GM23338 (cell line): Measurements from ENCODE around the gene SAPCD1. TPM values are rescaled to one million over a fixed set of nuclear protein-coding genes. Genes with fewer than 3 reads are reported as not detected.

Experiments used
- polyA plus RNA-seq: library from polyadenylated mRNA; unstranded; fragments of >200 nt; fragmentation: Nextera tagmentation; extraction: Ambion mirVana; gene quantifications from 2 replicates; pipeline ENCODE4 v1.2.1, GENCODE V29; 2016
- small RNA-seq: library from RNA; depleted of rRNA; stranded (forward); fragments of <200 nt; gene quantifications from one replicate; pipeline ENCODE3, GENCODE V24; 2014; ENCODE audit warnings: low replicate concordance
- total RNA-seq: library from RNA; depleted of rRNA; stranded (reverse); fragments of >200 nt; shearing (Covaris generic); gene quantifications from 2 replicates; pipeline ENCODE4 v1.2.3, GENCODE V29; 2014; rRNA removed

SAPCD1 gene
- total and polyA plus RNA-seq, 2 experiments from 2014 or later = 3.9 to 5.0 TPM

Small RNAs within 50 kb of the gene (small RNA-seq; reads per million reads assigned to genes)
- gene LY6G6D (not detected), gene MSH5-SAPCD1 (not detected), gene RF00019 (not detected), gene RNU6-850P (not detected), gene SAPCD1 (not detected)

Other genes starting within 250 kb of the SAPCD1 start
Only the 30 nearest of the 42 such genes appear.
- gene LST1, start 176.4 kb upstream of the SAPCD1 start, total RNA-seq = not detected in 2 replicates
- 0.37 TPM in 1 of 2 replicates, not detected in the other for gene LST1, start 176.4 kb upstream of the SAPCD1 start, polyA plus RNA-seq
- gene NCR3, start 169.7 kb upstream of the SAPCD1 start, total RNA-seq = not detected in 2 replicates
- gene NCR3, start 169.7 kb upstream of the SAPCD1 start, polyA plus RNA-seq = not detected in 2 replicates
- 6.2 and 13.3 TPM in 2 replicates for gene AIF1, start 147.4 kb upstream of the SAPCD1 start, total RNA-seq
- 33.7 and 36.2 TPM in 2 replicates for gene AIF1, start 147.4 kb upstream of the SAPCD1 start, polyA plus RNA-seq
- 223 and 273 TPM in 2 replicates for gene PRRC2A, start 141.9 kb upstream of the SAPCD1 start, total RNA-seq
- 213 and 238 TPM in 2 replicates for gene PRRC2A, start 141.9 kb upstream of the SAPCD1 start, polyA plus RNA-seq
- 289 and 292 TPM in 2 replicates for gene BAG6, start 110.0 kb upstream of the SAPCD1 start, total RNA-seq
- 169 and 183 TPM in 2 replicates for gene BAG6, start 110.0 kb upstream of the SAPCD1 start, polyA plus RNA-seq
- 1.2 and 4.2 TPM in 2 replicates for gene APOM, start 106.8 kb upstream of the SAPCD1 start, total RNA-seq
- gene APOM, start 106.8 kb upstream of the SAPCD1 start, polyA plus RNA-seq = 10.0 and 10.7 TPM in 2 replicates
- gene C6orf47, start 101.9 kb upstream of the SAPCD1 start, total RNA-seq = 12.8 and 15.0 TPM in 2 replicates
- gene C6orf47, start 101.9 kb upstream of the SAPCD1 start, polyA plus RNA-seq = 9.4 TPM in 2 replicates
- gene GPANK1, start 97.7 kb upstream of the SAPCD1 start, total RNA-seq = 24.6 and 27.1 TPM in 2 replicates
- 49.2 and 54.0 TPM in 2 replicates for gene GPANK1, start 97.7 kb upstream of the SAPCD1 start, polyA plus RNA-seq
- 210 and 260 TPM in 2 replicates for gene CSNK2B, start 96.6 kb upstream of the SAPCD1 start, total RNA-seq
- 271 and 282 TPM in 2 replicates for gene CSNK2B, start 96.6 kb upstream of the SAPCD1 start, polyA plus RNA-seq
- gene LY6G5B, start 92.7 kb upstream of the SAPCD1 start, total RNA-seq = 3.8 and 7.9 TPM in 2 replicates
- gene LY6G5B, start 92.7 kb upstream of the SAPCD1 start, polyA plus RNA-seq = 8.4 and 8.5 TPM in 2 replicates
- 1.1 TPM in 1 of 2 replicates, not detected in the other for gene LY6G5C, start 81.6 kb upstream of the SAPCD1 start, total RNA-seq
- gene LY6G5C, start 81.6 kb upstream of the SAPCD1 start, polyA plus RNA-seq = 2.1 TPM in 2 replicates
- 29.7 and 37.0 TPM in 2 replicates for gene ABHD16A, start 59.3 kb upstream of the SAPCD1 start, total RNA-seq
- 25.9 and 26.9 TPM in 2 replicates for gene ABHD16A, start 59.3 kb upstream of the SAPCD1 start, polyA plus RNA-seq
- gene LY6G6F, start 55.8 kb upstream of the SAPCD1 start, total RNA-seq = not detected in 2 replicates
- gene LY6G6F, start 55.8 kb upstream of the SAPCD1 start, polyA plus RNA-seq = not detected in 2 replicates
- not detected in 2 replicates for gene LY6G6D, start 47.3 kb upstream of the SAPCD1 start, total RNA-seq
- gene LY6G6D, start 47.3 kb upstream of the SAPCD1 start, polyA plus RNA-seq = not detected in 2 replicates
- not detected in 2 replicates for gene LY6G6C, start 40.9 kb upstream of the SAPCD1 start, total RNA-seq
- gene LY6G6C, start 40.9 kb upstream of the SAPCD1 start, polyA plus RNA-seq = 0.23 TPM in 1 of 2 replicates, not detected in the other
- not detected in 2 replicates for gene MPIG6B, start 39.3 kb upstream of the SAPCD1 start, total RNA-seq
- 0.12 and 0.13 TPM in 2 replicates for gene MPIG6B, start 39.3 kb upstream of the SAPCD1 start, polyA plus RNA-seq
- 58.7 and 62.2 TPM in 2 replicates for gene DDAH2, start 33.4 kb upstream of the SAPCD1 start, total RNA-seq
- gene DDAH2, start 33.4 kb upstream of the SAPCD1 start, polyA plus RNA-seq = 65.0 and 65.1 TPM in 2 replicates
- gene CLIC1, start 26.1 kb upstream of the SAPCD1 start, total RNA-seq = 226 and 269 TPM in 2 replicates
- gene CLIC1, start 26.1 kb upstream of the SAPCD1 start, polyA plus RNA-seq = 269 and 296 TPM in 2 replicates
- 23.9 and 27.2 TPM in 2 replicates for gene MSH5, start 22.7 kb upstream of the SAPCD1 start, total RNA-seq
- gene MSH5, start 22.7 kb upstream of the SAPCD1 start, polyA plus RNA-seq = 12.1 and 12.8 TPM in 2 replicates
- gene VWA7, start 14.7 kb downstream of the SAPCD1 start, total RNA-seq = 0.07 and 0.12 TPM in 2 replicates
- gene VWA7, start 14.7 kb downstream of the SAPCD1 start, polyA plus RNA-seq = 0.36 and 0.75 TPM in 2 replicates
- 137 and 153 TPM in 2 replicates for gene VARS1, start 33.1 kb downstream of the SAPCD1 start, total RNA-seq
- gene VARS1, start 33.1 kb downstream of the SAPCD1 start, polyA plus RNA-seq = 66.0 and 71.2 TPM in 2 replicates
- gene LSM2, start 44.3 kb downstream of the SAPCD1 start, total RNA-seq = 93.5 and 106 TPM in 2 replicates
- 140 and 143 TPM in 2 replicates for gene LSM2, start 44.3 kb downstream of the SAPCD1 start, polyA plus RNA-seq
- 0.50 and 0.83 TPM in 2 replicates for gene HSPA1L, start 52.6 kb downstream of the SAPCD1 start, total RNA-seq
- 0.44 and 0.49 TPM in 2 replicates for gene HSPA1L, start 52.6 kb downstream of the SAPCD1 start, polyA plus RNA-seq
- 57.1 and 58.3 TPM in 2 replicates for gene HSPA1A, start 52.9 kb downstream of the SAPCD1 start, total RNA-seq
- gene HSPA1A, start 52.9 kb downstream of the SAPCD1 start, polyA plus RNA-seq = 36.1 and 39.1 TPM in 2 replicates
- gene HSPA1B, start 65.1 kb downstream of the SAPCD1 start, total RNA-seq = 102 and 113 TPM in 2 replicates
- 25.9 and 31.7 TPM in 2 replicates for gene HSPA1B, start 65.1 kb downstream of the SAPCD1 start, polyA plus RNA-seq
- 41.1 and 47.4 TPM in 2 replicates for gene NEU1, start 100.2 kb downstream of the SAPCD1 start, total RNA-seq
- 31.4 and 32.3 TPM in 2 replicates for gene NEU1, start 100.2 kb downstream of the SAPCD1 start, polyA plus RNA-seq
- 3.7 and 4.6 TPM in 2 replicates for gene SLC44A4, start 116.3 kb downstream of the SAPCD1 start, total RNA-seq
- 1.1 and 1.2 TPM in 2 replicates for gene SLC44A4, start 116.3 kb downstream of the SAPCD1 start, polyA plus RNA-seq
- gene EHMT2, start 135.0 kb downstream of the SAPCD1 start, total RNA-seq = 184 and 193 TPM in 2 replicates
- 112 and 113 TPM in 2 replicates for gene EHMT2, start 135.0 kb downstream of the SAPCD1 start, polyA plus RNA-seq
- 14.4 and 14.9 TPM in 2 replicates for gene ZBTB12, start 139.4 kb downstream of the SAPCD1 start, total RNA-seq
- 0.18 and 0.68 TPM in 2 replicates for gene ZBTB12, start 139.4 kb downstream of the SAPCD1 start, polyA plus RNA-seq
- gene C2, start 165.1 kb downstream of the SAPCD1 start, total RNA-seq = 1.7 and 2.4 TPM in 2 replicates
- gene C2, start 165.1 kb downstream of the SAPCD1 start, polyA plus RNA-seq = 0.16 and 0.23 TPM in 2 replicates